Bronchial epithelial cell (primary cell): ENCODE results near the gene EIF4EBP2. TPM values are rescaled to one million over a fixed set of nuclear protein-coding genes. Genes with fewer than 3 reads are reported as not detected.

ENCODE experiments used
- DNase-seq: peaks from one replicate; pipeline ENCODE4 v3.0.0-alpha.2; 2010; ENCODE audit warnings: low read depth
- FAIRE-seq: peaks from 2 replicates; lab custom pipeline; 2011; peaks lifted over from hg19 to GRCh38; lab: Jason Lieb, UNC
- H3K27me3 ChIP-seq: 2 replicates; pipeline ENCODE4 v1.5.1; 2011; ENCODE audit warnings: low read length; ENCODE audit not compliant: control insufficient read depth, insufficient read depth
- H3K36me3 ChIP-seq: 2 replicates; pipeline ENCODE4 v1.5.1; 2011; ENCODE audit warnings: low read length; ENCODE audit not compliant: control insufficient read depth, insufficient read depth
- H3K4me3 ChIP-seq: 2 replicates; pipeline ENCODE4 v1.5.1; 2011; ENCODE audit warnings: mild to moderate bottlenecking, low read depth, low read length, control low read depth
- total RNA-seq: library from RNA; depleted of rRNA; stranded (reverse); fragments of >200 nt; gene quantifications from 2 replicates; pipeline ENCODE4 v1.2.1, GENCODE V29; 2014
- TF ChIP-seq, protein P1 (sequence below): IDR thresholded peaks from 2 replicates; pipeline ENCODE4 v1.5.1; 2011; ENCODE audit warnings: mild to moderate bottlenecking, moderate library complexity, low read length, control low read depth, inconsistent platforms; ENCODE audit not compliant: insufficient read depth, severe bottlenecking

Gene EIF4EBP2
- total RNA-seq, 1 donor from 2014 or later = 7.9 TPM

DNA sequence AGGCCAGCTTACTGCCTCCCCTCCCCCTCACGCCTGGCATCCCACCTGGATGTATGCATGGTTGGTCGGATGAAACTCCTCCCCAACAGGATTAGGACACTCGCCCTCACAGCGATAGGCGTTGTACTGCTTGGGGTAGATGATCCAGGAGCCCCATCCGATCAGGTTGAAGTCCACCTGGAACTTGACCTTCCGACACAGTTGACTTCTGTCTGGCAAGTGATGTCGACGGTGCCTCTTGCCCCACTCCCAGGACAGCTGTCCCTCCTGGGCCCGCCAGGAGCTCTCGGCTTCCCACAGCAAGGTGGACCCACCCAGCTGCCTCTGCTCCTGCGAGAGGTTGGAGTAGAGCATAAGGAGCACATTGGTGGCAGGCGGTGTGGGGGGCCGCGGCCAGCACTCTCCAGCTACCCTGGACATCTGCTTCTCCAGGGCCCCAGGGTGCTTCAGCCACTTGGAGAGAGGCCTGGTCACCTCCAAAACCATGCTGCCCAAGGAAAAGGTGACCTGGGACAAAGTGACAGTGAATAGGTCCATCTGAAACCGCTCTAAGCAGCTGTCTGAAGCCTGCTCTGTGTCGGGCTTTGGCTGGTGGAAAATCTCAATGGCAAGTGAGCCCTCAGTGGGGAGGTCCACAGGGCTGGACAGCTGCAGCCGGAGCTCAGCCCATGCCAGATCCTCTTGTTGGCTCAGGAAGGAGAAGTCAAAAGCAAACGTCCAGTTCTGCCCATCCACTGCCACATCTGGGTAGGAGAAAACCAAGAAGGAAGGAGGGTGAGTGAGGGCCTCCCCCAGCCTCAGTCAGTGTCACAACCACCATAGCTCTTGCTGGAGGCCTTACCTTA, 31.5 kb downstream of the EIF4EBP2 start:
- FAIRE-seq = no peak
- H3K27me3 ChIP-seq = peaks cover 16% of the 10 kb centered on the region

DNA sequence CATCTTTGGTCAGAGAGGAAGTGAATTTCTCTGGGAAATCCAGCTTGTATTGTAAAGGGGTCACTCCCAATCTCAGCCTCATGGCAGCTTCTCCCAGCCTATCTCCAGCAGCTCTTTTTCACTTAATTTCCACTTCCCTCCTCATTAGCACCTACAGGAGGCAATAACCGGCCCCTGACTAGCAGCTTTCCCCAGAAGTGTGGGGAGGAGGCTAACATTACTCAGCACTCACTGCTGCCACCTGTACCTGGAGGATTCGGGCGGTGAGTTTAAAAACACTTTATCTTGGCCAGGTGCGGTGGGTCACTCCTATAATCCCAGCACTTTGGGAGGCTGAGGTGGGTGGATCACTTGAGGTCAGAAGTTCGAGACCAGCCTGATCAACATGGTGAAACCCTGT, 33.8 kb downstream of the EIF4EBP2 start:
- Histone ChIP-seq H3K36me3 (no peaks in the 10 kb centered on the region), H3K27me3 (peaks cover 27% of the 10 kb centered on the region), H3K4me3 (no peak overlapping the region)
- TF ChIP-seq, protein P1, sequence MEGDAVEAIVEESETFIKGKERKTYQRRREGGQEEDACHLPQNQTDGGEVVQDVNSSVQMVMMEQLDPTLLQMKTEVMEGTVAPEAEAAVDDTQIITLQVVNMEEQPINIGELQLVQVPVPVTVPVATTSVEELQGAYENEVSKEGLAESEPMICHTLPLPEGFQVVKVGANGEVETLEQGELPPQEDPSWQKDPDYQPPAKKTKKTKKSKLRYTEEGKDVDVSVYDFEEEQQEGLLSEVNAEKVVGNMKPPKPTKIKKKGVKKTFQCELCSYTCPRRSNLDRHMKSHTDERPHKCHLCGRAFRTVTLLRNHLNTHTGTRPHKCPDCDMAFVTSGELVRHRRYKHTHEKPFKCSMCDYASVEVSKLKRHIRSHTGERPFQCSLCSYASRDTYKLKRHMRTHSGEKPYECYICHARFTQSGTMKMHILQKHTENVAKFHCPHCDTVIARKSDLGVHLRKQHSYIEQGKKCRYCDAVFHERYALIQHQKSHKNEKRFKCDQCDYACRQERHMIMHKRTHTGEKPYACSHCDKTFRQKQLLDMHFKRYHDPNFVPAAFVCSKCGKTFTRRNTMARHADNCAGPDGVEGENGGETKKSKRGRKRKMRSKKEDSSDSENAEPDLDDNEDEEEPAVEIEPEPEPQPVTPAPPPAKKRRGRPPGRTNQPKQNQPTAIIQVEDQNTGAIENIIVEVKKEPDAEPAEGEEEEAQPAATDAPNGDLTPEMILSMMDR = no peak
- peak; percentile 18 for DNase-seq
- no peak for FAIRE-seq

More for the DNA sequence above, 31.5 kb downstream of the EIF4EBP2 start:
- no peaks in the 10 kb centered on the region for H3K36me3 ChIP-seq
- DNase-seq = no peak
- no peak overlapping the region for H3K4me3 ChIP-seq
- TF ChIP-seq, protein P1 = no peak

DNA sequence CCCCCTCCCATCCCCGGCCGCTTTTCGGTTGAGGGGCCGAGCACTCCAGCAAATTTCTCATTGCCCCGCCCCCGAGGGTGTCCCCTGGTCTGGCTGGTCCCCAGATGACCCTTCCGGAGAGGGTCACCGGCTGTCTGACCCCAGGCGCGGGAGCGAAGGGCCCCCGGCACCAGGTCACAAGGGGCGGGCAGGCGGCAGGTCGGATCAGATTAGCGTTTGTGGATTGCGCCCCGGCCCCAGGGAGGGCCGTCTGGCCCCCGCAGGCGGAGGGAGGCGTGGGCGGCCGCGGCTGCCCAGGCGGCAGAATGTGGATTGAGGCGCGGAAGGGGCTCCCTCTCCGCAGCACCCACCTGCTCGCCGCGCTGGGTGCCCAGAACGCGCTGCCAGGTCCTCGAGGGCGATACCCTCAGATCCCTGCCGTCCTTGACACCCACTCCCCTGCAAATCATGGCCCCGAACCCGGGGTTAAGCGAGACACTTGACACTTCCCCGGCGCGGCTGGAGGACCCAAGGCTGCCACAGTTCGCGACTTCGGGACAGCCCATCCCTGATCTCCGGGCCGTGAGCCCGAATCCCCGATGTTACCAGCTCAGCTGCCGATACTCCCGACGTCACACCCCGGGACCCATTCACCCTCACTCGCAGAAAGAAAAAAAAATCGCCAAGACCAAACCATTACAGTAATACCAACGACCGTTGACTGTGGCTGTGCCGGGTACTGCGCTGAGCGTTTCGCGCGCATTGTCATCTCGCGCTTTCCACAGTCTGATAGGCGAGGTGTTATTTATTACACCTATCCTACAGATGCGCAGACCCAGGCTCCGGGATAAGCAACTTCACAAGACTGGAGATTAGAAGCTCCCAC, 36.6 kb downstream of the EIF4EBP2 start:
- Histone ChIP-seq H3K27me3 (peaks cover 27% of the 10 kb centered on the region), H3K4me3 (no peak overlapping the region), H3K36me3 (no peaks in the 10 kb centered on the region)
- no peak for DNase-seq
- no peak for FAIRE-seq
- TF ChIP-seq, protein P1 = no peak

DNA sequence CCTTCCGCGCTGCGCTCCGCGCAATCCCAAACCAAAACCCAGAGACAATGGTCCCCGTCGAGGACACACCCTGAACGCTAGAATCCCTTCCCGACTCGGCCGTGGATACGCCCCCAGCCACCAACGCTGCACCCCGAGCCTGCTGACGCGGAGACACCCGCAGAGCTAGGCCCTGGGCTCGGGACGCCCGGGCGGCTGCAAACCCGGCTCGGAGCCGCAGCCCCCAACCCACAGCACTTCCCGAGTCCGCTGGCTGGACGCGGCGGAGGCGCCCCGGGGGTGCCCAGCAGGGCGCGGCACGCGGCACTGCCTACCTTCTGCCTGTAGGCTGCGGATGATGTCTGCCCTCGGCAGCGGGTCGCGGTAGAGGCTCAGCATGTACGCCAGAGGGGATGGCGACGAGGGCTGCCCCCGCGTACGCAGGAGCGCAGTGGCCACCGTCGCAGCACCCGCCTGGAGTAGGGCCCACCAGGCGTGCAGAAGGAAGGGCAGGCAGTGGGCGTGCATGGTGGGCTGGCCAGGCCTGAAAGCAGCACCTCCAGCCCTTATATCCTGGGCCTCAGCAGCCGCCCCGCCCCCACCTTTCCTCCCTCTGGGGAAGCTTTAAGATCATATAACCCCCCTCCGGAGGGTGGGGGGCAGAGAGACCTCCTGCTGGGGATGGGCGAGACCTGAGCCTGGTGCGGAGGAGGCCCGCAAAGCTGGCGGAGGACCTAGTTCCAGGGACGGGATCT, 37.4 kb downstream of the EIF4EBP2 start, which contains the start of gene NODAL:
TSS of gene NODAL (minus strand) at position 521 of the 734 bp plus-strand sequence. CDS start at position 507, 14 bp downstream.
- FAIRE-seq = no peak
- Histone ChIP-seq H3K4me3 (no peak within 1 kb of the TSS), H3K27me3 (peaks cover 27% of the 10 kb centered on the region)

DNA sequence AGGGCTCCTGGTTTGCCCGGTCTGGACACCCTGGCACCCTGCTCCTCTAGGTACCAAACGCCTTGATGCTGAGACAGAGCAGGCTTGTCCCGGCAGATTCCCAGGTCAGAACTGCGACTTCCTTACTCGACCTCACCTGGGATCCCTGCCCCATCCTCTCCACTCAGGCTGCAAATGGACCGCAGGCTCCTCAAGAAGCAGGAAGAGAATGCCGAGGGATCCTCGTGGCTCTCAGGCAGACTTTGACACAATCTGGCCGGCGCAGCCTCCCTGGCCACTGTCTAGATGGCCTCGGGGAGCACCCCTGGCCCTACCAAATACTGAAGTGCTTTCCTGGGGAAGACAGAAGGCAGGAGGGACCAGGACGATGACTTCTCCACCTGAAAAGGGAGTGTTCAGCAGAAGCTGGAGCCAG, 38.0 kb downstream of the EIF4EBP2 start:
- Histone ChIP-seq H3K36me3 (no peaks in the 10 kb centered on the region), H3K27me3 (peaks cover 29% of the 10 kb centered on the region), H3K4me3 (no peak overlapping the region)
- FAIRE-seq (no peak), DNase-seq (peak; percentile 39)
- TF ChIP-seq, protein P1 = no peak

More for the DNA sequence above, 37.4 kb downstream of the EIF4EBP2 start, which contains the start of gene NODAL:
- TF ChIP-seq, protein P1 = no peak
- H3K36me3 ChIP-seq = no peaks in the 10 kb centered on the region
- no peak for DNase-seq
